ENCODE measurements around the gene BABAM2.

BABAM2 gene

GRCh38 chr2:28318462-28319117 is 428.1 kb downstream of the BABAM2 start:
- in situ Hi-C loops (cut with HindIII; ENCODE audit: low sequenced_read_pairs), result no loop called here
- no peak overlapping the region for H3K4me3 ChIP-seq (ENCODE audit: low read depth, low read length)
- DNase-seq (ENCODE audit: low read depth), result no peak
- TF ChIP-seq CTCF (IDR thresholded peaks at IDR 0.05; ENCODE audit: low read depth, low read length, missing control alignments), result no peak

DNA sequence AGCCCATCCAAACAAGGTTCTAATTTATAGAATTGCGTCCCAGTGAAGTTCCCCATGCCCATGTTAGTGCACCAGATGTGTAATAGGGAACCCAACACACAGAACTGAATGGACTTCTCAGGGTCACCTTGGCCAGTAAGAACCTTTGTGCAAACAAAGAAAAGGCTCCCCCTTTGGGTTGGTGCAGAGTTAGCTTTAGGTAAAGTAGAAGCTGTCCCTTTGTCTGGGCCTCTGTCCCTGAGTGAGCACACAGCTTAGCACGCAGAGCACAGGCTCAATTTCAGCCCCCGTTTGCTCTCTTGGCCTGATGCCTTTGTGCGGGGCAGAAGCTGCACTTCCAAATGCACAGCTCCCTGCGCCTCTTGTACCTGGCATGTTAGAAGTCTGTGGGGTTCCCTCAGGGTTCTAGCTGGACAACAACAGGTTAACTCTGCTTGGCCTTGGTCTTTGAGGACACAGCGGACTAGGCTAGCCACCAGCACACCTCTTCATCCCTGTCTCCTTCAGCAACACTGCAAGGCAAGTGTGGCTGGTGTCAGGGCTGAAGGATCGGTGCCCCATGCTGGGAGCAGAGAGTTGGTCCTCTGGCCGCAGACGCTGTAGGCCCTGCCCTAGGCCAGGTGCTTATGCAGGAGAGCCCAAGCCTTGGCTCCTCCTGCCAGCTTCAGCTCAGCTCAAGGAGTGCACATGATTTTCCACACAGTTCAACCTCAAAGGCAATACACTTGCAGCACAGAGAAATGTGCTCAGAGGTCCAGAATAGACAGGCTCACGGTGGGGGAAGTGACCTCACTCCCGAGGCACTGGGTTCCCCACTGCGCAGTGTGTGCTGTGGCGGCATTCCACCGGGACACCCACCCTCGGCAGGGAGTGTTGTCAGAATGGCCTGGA is 428.8 kb downstream of the BABAM2 start:
- TF ChIP-seq CTCF (IDR thresholded peaks at IDR 0.05; ENCODE audit: low read depth, low read length, missing control alignments), result no peak
- no peak overlapping the region for H3K4me3 ChIP-seq (ENCODE audit: low read depth, low read length)
- peak; percentile 72 for DNase-seq (ENCODE audit: low read depth)
- in situ Hi-C loops (cut with HindIII; ENCODE audit: low sequenced_read_pairs), result no loop called here

- no peak for DNase-seq (ENCODE audit: low read depth)
- no peak overlapping the region for H3K4me3 ChIP-seq (ENCODE audit: low read depth, low read length)
- TF ChIP-seq CTCF (IDR thresholded peaks at IDR 0.05; ENCODE audit: low read depth, low read length, missing control alignments), result no peak
- in situ Hi-C loops (cut with HindIII; ENCODE audit: low sequenced_read_pairs), result no loop called here
Measured at GRCh38 chr2:28320009-28320365, 429.5 kb downstream of the BABAM2 start.

DNA sequence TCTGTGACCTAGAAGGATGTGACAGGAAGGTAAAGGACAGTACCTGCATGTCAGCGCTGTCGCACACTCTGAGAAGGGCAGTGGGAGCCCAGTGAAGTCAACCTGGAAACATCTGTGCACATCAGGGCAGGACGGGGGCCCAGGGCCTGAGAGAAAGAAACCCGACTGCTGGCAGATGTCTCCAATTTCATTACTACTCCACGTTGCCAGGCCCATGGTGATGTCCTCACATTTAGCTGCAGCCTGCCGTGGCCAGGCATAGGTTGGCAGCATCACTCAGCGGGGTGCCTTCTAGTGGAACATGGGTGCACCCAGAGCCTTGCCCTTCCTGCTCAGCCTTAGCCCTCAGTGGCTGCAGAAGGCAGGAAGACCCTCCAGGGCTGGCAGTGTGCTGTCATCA is 429.8 kb downstream of the BABAM2 start:
- TF ChIP-seq CTCF (IDR thresholded peaks at IDR 0.05; ENCODE audit: low read depth, low read length, missing control alignments), result no peak
- H3K4me3 ChIP-seq (ENCODE audit: low read depth, low read length), result no peak overlapping the region
- in situ Hi-C loops (cut with HindIII; ENCODE audit: low sequenced_read_pairs), result no loop called here
- DNase-seq (ENCODE audit: low read depth), result no peak

GRCh38 chr2:28321426-28321825 is 430.9 kb downstream of the BABAM2 start:
- in situ Hi-C loops (cut with HindIII; ENCODE audit: low sequenced_read_pairs), result no loop called here
- DNase-seq (ENCODE audit: low read depth), result peak; percentile 98
- no peak for TF ChIP-seq CTCF (IDR thresholded peaks at IDR 0.05; ENCODE audit: low read depth, low read length, missing control alignments)
- no peak overlapping the region for H3K4me3 ChIP-seq (ENCODE audit: low read depth, low read length)

GRCh38 chr2:28322051-28322450 is 431.5 kb downstream of the BABAM2 start:
- H3K4me3 ChIP-seq (ENCODE audit: low read depth, low read length), result no peak overlapping the region
- TF ChIP-seq CTCF (IDR thresholded peaks at IDR 0.05; ENCODE audit: low read depth, low read length, missing control alignments), result no peak
- DNase-seq (ENCODE audit: low read depth), result no peak
- in situ Hi-C loops (cut with HindIII; ENCODE audit: low sequenced_read_pairs), result no loop called here

Data from astrocyte of the cerebellum (primary cell).